Heart left ventricle (tissue), 16 donors: ENCODE measurements around the gene PDCD6IP. TPM values are rescaled to one million over a fixed set of nuclear protein-coding genes. Genes with fewer than 3 reads are reported as not detected.

Experiments
- ATAC-seq, 4 donors: fragments of 200-7000 bp; cut with Tn5 transposase; one replicate each; pipeline ENCODE4 v1.9.1; 2020 to 2022; ENCODE audit warnings: moderate library complexity in 4 of 4, mild to moderate bottlenecking in 3 of 4, moderate number of reproducible peaks in 1 of 4
- DNase-seq, 5 donors: peaks; one replicate each; pipeline ENCODE4 v3.0.0-alpha.2; 2020
- H3K27ac ChIP-seq, 12 donors: fragments of 200-600 bp; sonication (generic) in 4 of 12; one replicate each; pipeline versions ENCODE4 v1.5.0 to v1.8.0; 2016 to 2022; ENCODE audit warnings: mild to moderate bottlenecking in 2 of 12
- H3K27me3 ChIP-seq, 9 donors: fragments of 200-600 bp; sonication (generic) in 2 of 9; one replicate each; pipeline versions ENCODE4 v1.5.1 to v1.8.0; 2016 to 2022; ENCODE audit warnings: mild to moderate bottlenecking in 3 of 9
- H3K36me3 ChIP-seq, 9 donors: fragments of 200-600 bp; sonication (generic) in 2 of 9; one replicate each; pipeline versions ENCODE4 v1.5.0 to v1.8.0; 2018 to 2022; ENCODE audit warnings: mild to moderate bottlenecking in 2 of 9
- H3K4me1 ChIP-seq, 12 donors: fragments of 200-600 bp; sonication (generic) in 4 of 12; one replicate each; pipeline versions ENCODE4 v1.5.0 to v1.8.0; 2016 to 2022; ENCODE audit warnings: mild to moderate bottlenecking in 3 of 12
- H3K4me3 ChIP-seq, 12 donors: fragments of 200-600 bp; sonication (generic) in 4 of 12; one replicate each; pipeline versions ENCODE4 v1.5.0 to v1.8.0; 2017 to 2022; ENCODE audit warnings: mild to moderate bottlenecking in 9 of 12, moderate library complexity in 4 of 12
- H3K9me3 ChIP-seq, 12 donors: fragments of 200-600 bp; sonication (generic) in 4 of 12; one replicate each; pipeline versions ENCODE4 v1.5.0 to v1.8.0; 2016 to 2022; ENCODE audit warnings: mild to moderate bottlenecking in 1 of 12
- CTCF ChIP-seq, 12 donors: fragments of 200-600 bp; sonication (generic) in 4 of 12; IDR thresholded peaks; one replicate each; pipeline versions ENCODE4 v1.5.0 to v1.8.0; 2018 to 2022; ENCODE audit warnings: antibody characterized with exemption in 12 of 12, mild to moderate bottlenecking in 5 of 12
- POLR2A ChIP-seq, 2 donors: fragments of 450-650 bp; IDR thresholded peaks; one replicate each; pipeline ENCODE4 v1.6.1; 2017; ENCODE audit warnings: antibody characterized with exemption in 2 of 2, mild to moderate bottlenecking in 2 of 2, moderate library complexity in 2 of 2
- WGBS, 4 donors: extraction: QIAGEN DNeasy Blood & Tissue Kit in 2 of 4; methylation state at CpG; one replicate each; pipeline versions ENCODE4 v1.1.5 to v1.1.7; 2013 to 2018; 5-methylcytosine and 5-hydroxymethylcytosine counted together
- intact Hi-C, 10 donors: fragments of 100-400 bp; cut with DNase I; formaldehyde crosslinking; loops; one replicate each; pipeline versions ENCODE4 v1.11.1 to v1.14.2; 2022
- long read RNA-seq, 3 donors: library from polyadenylated mRNA; unstranded; transcript quantifications; one replicate each; pipeline ENCODE4 v2.0.0, GENCODE V29; 2020 to 2021
- polyA plus RNA-seq, 2 donors: library from polyadenylated mRNA; stranded (reverse); fragments of 200-250 nt; gene quantifications; one replicate each; pipeline ENCODE4 v1.2.3, GENCODE V29; 2013
- total RNA-seq, 9 donors: library from RNA; depleted of rRNA in 2 of 9; stranded (reverse); fragments of >200 nt in 2 of 9; fragmentation: NEBNext Ultra II Directional in 3 of 9; extraction: Animal tissue kit (Norgen Biotek cat#: 25700) in 3 of 9; gene quantifications; one replicate each; pipeline versions ENCODE4 v1.1.0 to v1.2.4, GENCODE V29; 2016 to 2023
- donor health status: ischemic (EF 13 %, LVEDD 7.1; RV severe dilation, severe dysfunction).
- donor health status: healthy with polysubstance abuse.
- donor health status: DM: no; HTN: yes; CAD: no.
- donor health status: DM: no; HTN: no; CAD: no.
- donor health status: ischemic (EF 25% LVEDD 6.9; RV normal size, moderate dysfunction).
- donor health status: ischemic (EF 25% LVEDD 5.7; RV mildly dilated, moderate dysfunction).
- donor health status: healthy.
- donor health status: DM: yes; HTN: yes; CAD: no.
- donor health status: ischemic (EF 35%, LVEDD 5.7; RV mildly dilated, moderate dysfunction).
- donor health status: nonischemic (EF 11% LVEDD 7.7; RV severe dilation, severe dysfunction).
- donor health status: DM: yes; HTN: yes; CAD: no.
- donor health status: PGD.
- donor health status: ischemic (EF 29% LVEDD 5.4; RV normal size, mild dysfunction).
- donor health status: nonischemic (EF 23%, LVEDD 6.1; RV moderate dilation, normal function).

Gene PDCD6IP
- 100 to 1,000 TPM in 8 of 9 donors, 10 to 100 TPM in 1; 72.9 to 205 (median 152) TPM for total RNA-seq
- 10 to 100 TPM; 25.8 to 85.9 TPM for polyA plus RNA-seq
- long read RNA-seq, donor 1, full-length matches to known transcripts = 15 of 34 reads
- long read RNA-seq, donor 1, partial matches to known transcripts = 17 of 34 reads
- long read RNA-seq, donor 1, other reads (novel, unspliced or antisense) = 2 of 34 reads
- long read RNA-seq, donor 2, full-length matches to known transcripts = 124 of 163 reads
- long read RNA-seq, donor 2, partial matches to known transcripts = 26 of 163 reads
- long read RNA-seq, donor 2, other reads (novel, unspliced or antisense) = 13 of 163 reads
- long read RNA-seq, donor 3, full-length matches to known transcripts = 34 of 67 reads
- long read RNA-seq, donor 3, partial matches to known transcripts = 31 of 67 reads
- long read RNA-seq, donor 3, other reads (novel, unspliced or antisense) = 2 of 67 reads

- WGBS, 4 donors = 0 to 2% (median 0%) methylated on average over 54 to 69 of the region's 69 CpGs
- Histone ChIP-seq H3K36me3 (peaks cover 0 to 8% (median 4%) of the 10 kb centered on the region in 9 donors), H3K4me3 (peak within 1 kb of the TSS; percentile 56 to 98 (median 86)), H3K27me3 (no peaks in the 10 kb centered on the region), H3K9me3 (peaks cover 0 to 8% (median 0%) of the 10 kb centered on the region in 12 donors), H3K4me1 (peaks cover 3 to 53% (median 39%) of the 10 kb centered on the region in 12 donors), H3K27ac (peak within 1 kb of the TSS; percentile 56 to 98 (median 94))
- ATAC-seq (peak; percentile 93 to 96 (median 96)), DNase-seq (peak; percentile 93 to 98 (median 95))
- intact Hi-C loops = loop anchor here in 3 of 10 donors (5.0 to 10.0 kb wide), 4 partner anchors 81 to 684 kb away; partner anchors contain the start of genes CLASP2 (in 1 of the 3), CRTAP (in 1 of the 3) and UBP1 (in 1 of the 3)
- TF ChIP-seq POLR2A (IDR thresholded peaks at IDR 0.05) = peak; percentile 38 to 85
- TF ChIP-seq CTCF (IDR thresholded peaks at IDR 0.05) = peak in 6 of 12 donors; percentile 9 to 37 (median 25)
Measured at GRCh38 chr3:33798418-33799201, at the start of gene PDCD6IP. Gene PDCD6IP, plus strand, starts transcription at chr3:33798630. Its CDS starts 99 bp downstream, at chr3:33798729.

- ATAC-seq = no peak
- DNase-seq = no peak
- Histone ChIP-seq H3K9me3 (peaks cover 0 to 9% (median 7%) of the 10 kb centered on the region in 12 donors), H3K36me3 (no peaks in the 10 kb centered on the region), H3K4me3 (no peak overlapping the region), H3K4me1 (peaks cover 0 to 10% (median 0%) of the 10 kb centered on the region in 12 donors), H3K27ac (no peak overlapping the region), H3K27me3 (no peaks in the 10 kb centered on the region)
- 37 to 46% (median 39%) methylated on average over 2 of the region's 2 CpGs for WGBS, 4 donors
- intact Hi-C loops = no loop called here
- TF ChIP-seq CTCF (IDR thresholded peaks at IDR 0.05) (no peak), POLR2A (IDR thresholded peaks at IDR 0.05) (no peak)
Measured at GRCh38 chr3:33749546-33750210, 48.8 kb upstream of the PDCD6IP start.

GRCh38 chr3:33750211-33750548 is 48.2 kb upstream of the PDCD6IP start:
- peaks cover 0 to 14% (median 8%) of the 10 kb centered on the region in 12 donors for H3K9me3 ChIP-seq
- H3K4me3 ChIP-seq = no peak overlapping the region
- no peak for TF ChIP-seq CTCF (IDR thresholded peaks at IDR 0.05)
- TF ChIP-seq POLR2A (IDR thresholded peaks at IDR 0.05) = no peak
- H3K36me3 ChIP-seq = no peaks in the 10 kb centered on the region
- DNase-seq (no peak), ATAC-seq (no peak)
- WGBS, 4 donors = 91 to 95% (median 92%) methylated on average over 3 of the region's 3 CpGs
- peaks cover 0 to 10% (median 0%) of the 10 kb centered on the region in 12 donors for H3K4me1 ChIP-seq
- intact Hi-C loops = no loop called here
- H3K27ac ChIP-seq = no peak overlapping the region
- no peaks in the 10 kb centered on the region for H3K27me3 ChIP-seq
